GM21526 (cell line): ENCODE results near the gene MAPRE2.
A peak's percentile ranks its signal among the peaks of the same experiment; 100 is the strongest.
"Not testable (repeated sequence)": the region's sequence is repeated elsewhere in the genome, so short reads cannot be mapped to it uniquely, and the experiment has no call there.

ENCODE experiments used
- ATAC-seq: cut with Tn5 transposase; IDR thresholded peaks from one replicate; pipeline ENCODE4 v1.9.1; 2021; ENCODE audit warnings: moderate library complexity; ENCODE audit not compliant: unreplicated experiment, low FRiP score

MAPRE2 gene

GRCh38 chr18:35085450-35086380 lies 44.5 kb downstream of the MAPRE2 start:
- no peak for ATAC-seq

- ATAC-seq, result no peak
Measured at GRCh38 chr18:35086704-35087103, 45.5 kb downstream of the MAPRE2 start.

- ATAC-seq, result no peak
Measured at GRCh38 chr18:35087726-35088125, 46.5 kb downstream of the MAPRE2 start.

GRCh38 chr18:35088921-35089320 lies 47.7 kb downstream of the MAPRE2 start:
- ATAC-seq, result no peak

GRCh38 chr18:35089382-35089781 lies 48.2 kb downstream of the MAPRE2 start:
- no peak for ATAC-seq

GRCh38 chr18:35089891-35090550 lies 48.8 kb downstream of the MAPRE2 start:
- ATAC-seq, result no peak

GRCh38 chr18:35091841-35092240 lies 50.6 kb downstream of the MAPRE2 start:
- no peak for ATAC-seq

GRCh38 chr18:35095983-35096676 lies 54.9 kb downstream of the MAPRE2 start:
- ATAC-seq, result peak; percentile 64

GRCh38 chr18:35096677-35097011 lies 55.4 kb downstream of the MAPRE2 start:
- ATAC-seq, result no peak

GRCh38 chr18:35097195-35097594 lies 56.0 kb downstream of the MAPRE2 start:
- no peak for ATAC-seq

- no peak for ATAC-seq
Measured at GRCh38 chr18:35097763-35098162, 56.5 kb downstream of the MAPRE2 start.

GRCh38 chr18:35099911-35100310 lies 58.7 kb downstream of the MAPRE2 start:
- no peak for ATAC-seq

GRCh38 chr18:35104391-35105051 lies 63.3 kb downstream of the MAPRE2 start:
- no peak for ATAC-seq

GRCh38 chr18:35106013-35106844 lies 65.0 kb downstream of the MAPRE2 start:
- no peak for ATAC-seq

- ATAC-seq, result no peak
Measured at GRCh38 chr18:35106845-35107148, 65.6 kb downstream of the MAPRE2 start.

GRCh38 chr18:35107216-35107615 lies 66.0 kb downstream of the MAPRE2 start:
- ATAC-seq, result no peak

GRCh38 chr18:35108088-35108487 lies 66.9 kb downstream of the MAPRE2 start:
- not testable (repeated sequence) for ATAC-seq

GRCh38 chr18:35110059-35110458 lies 68.8 kb downstream of the MAPRE2 start:
- ATAC-seq, result no peak

- ATAC-seq, result no peak
Measured at GRCh38 chr18:35110554-35111485, 69.6 kb downstream of the MAPRE2 start.
